ENCODE results near the gene RPL32. TPM values are rescaled to one million over a fixed set of nuclear protein-coding genes. Genes with fewer than 3 reads are reported as not detected.

The RPL32 gene
- total RNA-seq, 1 experiment from 2014 or later, result 1,853 TPM

DNA sequence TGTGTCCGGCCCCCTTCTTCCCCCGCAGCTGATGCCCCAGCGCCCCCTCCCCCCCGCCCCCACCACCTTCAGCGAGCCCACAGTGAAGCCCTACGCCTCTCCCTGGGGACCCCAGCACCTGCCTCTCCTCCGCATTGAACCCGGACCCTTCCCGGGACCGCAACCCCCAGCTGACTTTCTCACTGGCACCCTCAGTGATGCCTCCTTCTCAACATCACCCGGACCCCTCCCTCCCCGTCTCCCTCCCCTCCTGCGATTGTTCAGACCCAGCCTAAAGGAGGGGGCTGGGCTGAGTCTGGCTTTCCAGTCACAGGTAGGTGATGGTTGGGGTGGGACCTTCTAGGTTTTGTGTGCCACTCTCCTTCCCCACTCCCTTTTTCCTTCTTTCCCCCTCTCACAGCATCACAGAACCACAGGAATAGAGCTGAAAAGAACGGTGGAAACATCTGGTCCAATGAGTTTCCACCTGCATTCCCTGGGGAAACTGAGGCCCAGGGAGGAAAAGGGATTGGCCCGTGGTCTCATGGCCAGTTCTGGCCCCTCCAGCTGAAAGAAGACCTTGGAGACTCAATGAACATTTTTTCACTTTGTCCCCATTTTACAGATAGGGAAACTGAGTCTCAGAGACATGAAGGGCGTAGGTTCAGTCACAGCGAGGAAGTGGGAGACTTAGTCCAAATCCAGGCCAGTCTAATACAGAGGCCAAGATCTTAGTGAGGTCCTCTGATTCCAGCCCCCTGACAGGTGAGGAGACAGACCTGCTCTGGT is 44.1 kb downstream of the RPL32 start:
- RAD21 ChIA-PET (ENCODE audit: low non-redundant PET in 1 of 2, low total read pairs in 2 of 2, uncharacterized antibody in 2 of 2, unreplicated experiment in 2 of 2), result no interaction called here
- ATAC-seq (no peak), DNase-seq (ENCODE audit: low read depth, low spot score) (no peak)
- no peaks in the 10 kb centered on the region for H3K36me3 ChIP-seq (ENCODE audit: control insufficient read depth in 1 of 2, insufficient read depth in 2 of 2, low read length in 2 of 2)
- no peak overlapping the region for H3K4me3 ChIP-seq (replicated peaks in 1 of 2; ENCODE audit: low read depth in 1 of 2, low read length in 2 of 2)
- no peaks in the 10 kb centered on the region for H4K20me1 ChIP-seq (ENCODE audit: insufficient read depth)
- no peaks in the 10 kb centered on the region for H3K27me3 ChIP-seq (ENCODE audit: insufficient read depth, low read length)
- H3K9me2 ChIP-seq (ENCODE audit: insufficient read depth), result no peaks in the 10 kb centered on the region
- H3K4me2 ChIP-seq (ENCODE audit: low read length), result no peak overlapping the region
- H3K4me1 ChIP-seq (ENCODE audit: control insufficient read depth in 1 of 2, insufficient read depth in 2 of 2, low read length in 2 of 2), result no peaks in the 10 kb centered on the region
- no peak overlapping the region for H3K9ac ChIP-seq (ENCODE audit: low read length)
- H2AFZ ChIP-seq (ENCODE audit: low read depth, low read length, poor library complexity, severe bottlenecking), result no peak overlapping the region
- intact Hi-C loops (cut with micrococcal nuclease), result no loop called here
- CTCF ChIA-PET, result no interaction called here
- no peak overlapping the region for H3K27ac ChIP-seq (ENCODE audit: low read depth, low read length)
- no peaks in the 10 kb centered on the region for H3K9me3 ChIP-seq (ENCODE audit: control insufficient read depth in 1 of 2, insufficient read depth in 1 of 2, low read depth in 1 of 2, low read length in 2 of 2)
- BruUV-seq (replicated peaks), result no TSS peak
- H3K79me2 ChIP-seq (ENCODE audit: insufficient read depth, low read length), result no peaks in the 10 kb centered on the region
- POLR2A ChIA-PET, result no interaction called here
- TF ChIP-seq CEBPB (IDR thresholded peaks at IDR 0.05; ENCODE audit: low read depth), result no peak
- no peak for TF ChIP-seq FOSL1 (IDR thresholded peaks at IDR 0.05; ENCODE audit: low read depth)
- TF ChIP-seq POLR2AphosphoS5 (IDR thresholded peaks at IDR 0.05; ENCODE audit: low read depth, low read length), result no peak
- no peak for TF ChIP-seq POLR2A (IDR thresholded peaks at IDR 0.05; ENCODE audit: borderline replicate concordance, extremely low read depth, insufficient read depth, insufficient read length)
- no peak for TF ChIP-seq ELF1 (IDR thresholded peaks at IDR 0.05; ENCODE audit: borderline replicate concordance, low read depth)
- TF ChIP-seq, protein P1, sequence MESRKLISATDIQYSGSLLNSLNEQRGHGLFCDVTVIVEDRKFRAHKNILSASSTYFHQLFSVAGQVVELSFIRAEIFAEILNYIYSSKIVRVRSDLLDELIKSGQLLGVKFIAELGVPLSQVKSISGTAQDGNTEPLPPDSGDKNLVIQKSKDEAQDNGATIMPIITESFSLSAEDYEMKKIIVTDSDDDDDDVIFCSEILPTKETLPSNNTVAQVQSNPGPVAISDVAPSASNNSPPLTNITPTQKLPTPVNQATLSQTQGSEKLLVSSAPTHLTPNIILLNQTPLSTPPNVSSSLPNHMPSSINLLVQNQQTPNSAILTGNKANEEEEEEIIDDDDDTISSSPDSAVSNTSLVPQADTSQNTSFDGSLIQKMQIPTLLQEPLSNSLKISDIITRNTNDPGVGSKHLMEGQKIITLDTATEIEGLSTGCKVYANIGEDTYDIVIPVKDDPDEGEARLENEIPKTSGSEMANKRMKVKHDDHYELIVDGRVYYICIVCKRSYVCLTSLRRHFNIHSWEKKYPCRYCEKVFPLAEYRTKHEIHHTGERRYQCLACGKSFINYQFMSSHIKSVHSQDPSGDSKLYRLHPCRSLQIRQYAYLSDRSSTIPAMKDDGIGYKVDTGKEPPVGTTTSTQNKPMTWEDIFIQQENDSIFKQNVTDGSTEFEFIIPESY (IDR thresholded peaks at IDR 0.05; ENCODE audit: extremely low read depth, insufficient replicate concordance, low read length), result no peak
- TF ChIP-seq ZNF274 (IDR thresholded peaks at IDR 0.05; ENCODE audit: low read depth, low read length), result no peak
- TF ChIP-seq SIN3A (IDR thresholded peaks at IDR 0.05; ENCODE audit: low read depth), result no peak
- no peak for TF ChIP-seq JUND (IDR thresholded peaks at IDR 0.05)
- TF ChIP-seq, protein P2, sequence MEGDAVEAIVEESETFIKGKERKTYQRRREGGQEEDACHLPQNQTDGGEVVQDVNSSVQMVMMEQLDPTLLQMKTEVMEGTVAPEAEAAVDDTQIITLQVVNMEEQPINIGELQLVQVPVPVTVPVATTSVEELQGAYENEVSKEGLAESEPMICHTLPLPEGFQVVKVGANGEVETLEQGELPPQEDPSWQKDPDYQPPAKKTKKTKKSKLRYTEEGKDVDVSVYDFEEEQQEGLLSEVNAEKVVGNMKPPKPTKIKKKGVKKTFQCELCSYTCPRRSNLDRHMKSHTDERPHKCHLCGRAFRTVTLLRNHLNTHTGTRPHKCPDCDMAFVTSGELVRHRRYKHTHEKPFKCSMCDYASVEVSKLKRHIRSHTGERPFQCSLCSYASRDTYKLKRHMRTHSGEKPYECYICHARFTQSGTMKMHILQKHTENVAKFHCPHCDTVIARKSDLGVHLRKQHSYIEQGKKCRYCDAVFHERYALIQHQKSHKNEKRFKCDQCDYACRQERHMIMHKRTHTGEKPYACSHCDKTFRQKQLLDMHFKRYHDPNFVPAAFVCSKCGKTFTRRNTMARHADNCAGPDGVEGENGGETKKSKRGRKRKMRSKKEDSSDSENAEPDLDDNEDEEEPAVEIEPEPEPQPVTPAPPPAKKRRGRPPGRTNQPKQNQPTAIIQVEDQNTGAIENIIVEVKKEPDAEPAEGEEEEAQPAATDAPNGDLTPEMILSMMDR (IDR thresholded peaks at IDR 0.05 in 2 of 3, conservative IDR thresholded peaks at IDR 0.05 in 1 of 3; ENCODE audit: borderline replicate concordance in 1 of 3, insufficient read depth in 1 of 3, low read depth in 2 of 3, low read length in 2 of 3), result no peak
- no peak for TF ChIP-seq RAD21 (IDR thresholded peaks at IDR 0.05; ENCODE audit: low read depth)
- no peak for TF ChIP-seq YY1 (IDR thresholded peaks at IDR 0.05; ENCODE audit: extremely low read depth, insufficient replicate concordance, low read depth, low read length)
- TF ChIP-seq EZH2phosphoT487 (IDR thresholded peaks at IDR 0.05; ENCODE audit: borderline replicate concordance), result no peak
- no peak for TF ChIP-seq EZH2 (IDR thresholded peaks at IDR 0.05)
- no peak for TF ChIP-seq CBX3 (IDR thresholded peaks at IDR 0.05; ENCODE audit: low read depth)
- TF ChIP-seq, protein P3, sequence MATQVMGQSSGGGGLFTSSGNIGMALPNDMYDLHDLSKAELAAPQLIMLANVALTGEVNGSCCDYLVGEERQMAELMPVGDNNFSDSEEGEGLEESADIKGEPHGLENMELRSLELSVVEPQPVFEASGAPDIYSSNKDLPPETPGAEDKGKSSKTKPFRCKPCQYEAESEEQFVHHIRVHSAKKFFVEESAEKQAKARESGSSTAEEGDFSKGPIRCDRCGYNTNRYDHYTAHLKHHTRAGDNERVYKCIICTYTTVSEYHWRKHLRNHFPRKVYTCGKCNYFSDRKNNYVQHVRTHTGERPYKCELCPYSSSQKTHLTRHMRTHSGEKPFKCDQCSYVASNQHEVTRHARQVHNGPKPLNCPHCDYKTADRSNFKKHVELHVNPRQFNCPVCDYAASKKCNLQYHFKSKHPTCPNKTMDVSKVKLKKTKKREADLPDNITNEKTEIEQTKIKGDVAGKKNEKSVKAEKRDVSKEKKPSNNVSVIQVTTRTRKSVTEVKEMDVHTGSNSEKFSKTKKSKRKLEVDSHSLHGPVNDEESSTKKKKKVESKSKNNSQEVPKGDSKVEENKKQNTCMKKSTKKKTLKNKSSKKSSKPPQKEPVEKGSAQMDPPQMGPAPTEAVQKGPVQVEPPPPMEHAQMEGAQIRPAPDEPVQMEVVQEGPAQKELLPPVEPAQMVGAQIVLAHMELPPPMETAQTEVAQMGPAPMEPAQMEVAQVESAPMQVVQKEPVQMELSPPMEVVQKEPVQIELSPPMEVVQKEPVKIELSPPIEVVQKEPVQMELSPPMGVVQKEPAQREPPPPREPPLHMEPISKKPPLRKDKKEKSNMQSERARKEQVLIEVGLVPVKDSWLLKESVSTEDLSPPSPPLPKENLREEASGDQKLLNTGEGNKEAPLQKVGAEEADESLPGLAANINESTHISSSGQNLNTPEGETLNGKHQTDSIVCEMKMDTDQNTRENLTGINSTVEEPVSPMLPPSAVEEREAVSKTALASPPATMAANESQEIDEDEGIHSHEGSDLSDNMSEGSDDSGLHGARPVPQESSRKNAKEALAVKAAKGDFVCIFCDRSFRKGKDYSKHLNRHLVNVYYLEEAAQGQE (IDR thresholded peaks at IDR 0.05; ENCODE audit: low read depth), result no peak
